K562 (cell line): Measurements from ENCODE around the gene VIP. TPM values are rescaled to one million over a fixed set of nuclear protein-coding genes. Genes with fewer than 3 reads are reported as not detected.

Experiments used
- ATAC-seq: fragments of 200-7000 bp; cut with Tn5 transposase; 3 replicates; pipeline ENCODE4 v1.9.1; 2020; ENCODE audit warnings: moderate library complexity
- BruUV-seq: library from RNA; stranded (reverse); fragments of 400-500 nt; replicated peaks from 2 replicates; lab custom pipeline; 2021; lab: Mats Ljungman, UMichigan
- CTCF ChIA-PET: fragments of 300-600 bp; formaldehyde crosslinking; extraction: SDS; loops from one replicate; lab custom pipeline; 2021; ENCODE audit warnings: low intra/inter-chr PET ratio; lab: Yijun Ruan, JAX
- POLR2A ChIA-PET: fragments of 300-600, 350-650 bp; sonication (Branson Sonifier 250); formaldehyde crosslinking; extraction: SDS; loops from one replicate; lab custom pipeline; 2021; ENCODE audit warnings: antibody characterized with exemption, inconsistent platforms; lab: Yijun Ruan, JAX
- DNase-seq, 4 experiments: peaks; one replicate each; pipeline versions ENCODE4 v3.0.0 to v3.0.0-alpha.2; 2011 to 2018; ENCODE audit warnings: low spot score in 3 of 4, mixed read lengths in 3 of 4; ENCODE audit errors: extremely low read depth in 1 of 4
- FAIRE-seq: peaks from 2 replicates; lab custom pipeline; 2011; peaks lifted over from hg19 to GRCh38; lab: Jason Lieb, UNC
- H2AFZ ChIP-seq: 2 replicates; pipeline ENCODE4 v1.6.0; 2011; ENCODE audit warnings: low read depth, low read length, control low read depth, inconsistent platforms
- H3K27ac ChIP-seq: fragments of 200-600 bp; 3 replicates; pipeline ENCODE4 v1.8.0; 2011; ENCODE audit warnings: low read depth, mild to moderate bottlenecking, control low read depth, inconsistent platforms, low read length, moderate library complexity, mixed read lengths; ENCODE audit errors: extremely low read depth
- H3K27me3 ChIP-seq, 2 experiments: fragments of 300-600 bp in 1 of 2; 2 replicates in 1 of 2; 3 replicates in 1 of 2; pipeline versions ENCODE4 v1.6.0 to v1.8.0; 2011; ENCODE audit warnings: inconsistent platforms in 2 of 2, low read length in 2 of 2, mild to moderate bottlenecking in 1 of 2, mixed read lengths in 1 of 2, moderate library complexity in 1 of 2; ENCODE audit not compliant: control insufficient read depth in 2 of 2, insufficient read depth in 2 of 2
- H3K36me3 ChIP-seq: fragments of 300-600 bp; 3 replicates; pipeline ENCODE4 v1.8.0; 2011; ENCODE audit warnings: mild to moderate bottlenecking, low read length, inconsistent platforms; ENCODE audit not compliant: control insufficient read depth, insufficient read depth
- H3K4me1 ChIP-seq, 2 experiments: fragments of 200-600 bp in 1 of 2; replicated peaks in 1 of 2; 2 replicates in 1 of 2; 3 replicates in 1 of 2; pipeline versions ENCODE4 v1.5.1 to v1.8.0; 2011; ENCODE audit warnings: inconsistent platforms in 2 of 2, low read length in 2 of 2, mild to moderate bottlenecking in 1 of 2, mixed read lengths in 1 of 2, moderate library complexity in 1 of 2; ENCODE audit not compliant: control insufficient read depth in 2 of 2, insufficient read depth in 2 of 2
- H3K4me2 ChIP-seq: 2 replicates; pipeline ENCODE4 v1.6.1; 2011; ENCODE audit warnings: low read length, control low read depth, inconsistent platforms, mixed read lengths; ENCODE audit not compliant: insufficient read depth
- H3K4me3 ChIP-seq: fragments of 200-600 bp; sonication (generic), shearing (Covaris generic); 2 replicates; pipeline ENCODE4 v1.5.1; 2016; ENCODE audit warnings: control low read depth, inconsistent platforms
- H3K79me2 ChIP-seq: fragments of 200-600 bp; 3 replicates; pipeline ENCODE4 v1.8.0; 2011; ENCODE audit warnings: low read length, inconsistent platforms; ENCODE audit not compliant: control insufficient read depth, insufficient read depth
- H3K9ac ChIP-seq, 2 experiments: 2 replicates each; pipeline versions ENCODE4 v1.6.0 to v1.6.1; 2011; ENCODE audit warnings: low read depth in 2 of 2, low read length in 2 of 2, control low read depth in 1 of 2, inconsistent platforms in 1 of 2, mild to moderate bottlenecking in 1 of 2, mixed read lengths in 1 of 2; ENCODE audit not compliant: insufficient read depth in 1 of 2
- H3K9me1 ChIP-seq: one replicate; pipeline ENCODE4 v1.6.0; 2011; ENCODE audit warnings: inconsistent platforms, mild to moderate bottlenecking, low read length, moderate library complexity; ENCODE audit not compliant: control insufficient read depth, insufficient read depth
- H3K9me3 ChIP-seq: replicated peaks from 2 replicates; pipeline ENCODE4 v1.5.1; 2011; ENCODE audit warnings: low read depth, low read length, inconsistent platforms; ENCODE audit not compliant: control insufficient read depth, insufficient read depth
- H4K20me1 ChIP-seq: replicated peaks from 2 replicates; pipeline ENCODE4 v1.6.1; 2011; ENCODE audit warnings: low read length, inconsistent platforms, mixed read lengths; ENCODE audit not compliant: control insufficient read depth, insufficient read depth
- PBX2 ChIP-seq, 2 experiments: IDR thresholded peaks in 1 of 2; conservative IDR thresholded peaks in 1 of 2; 2 replicates each; pipeline ENCODE4 v1.6.1; 2016; ENCODE audit warnings: low read depth in 2 of 2, mild to moderate bottlenecking in 1 of 2, missing compliant biosample characterization in 1 of 2, missing genetic modification characterization in 1 of 2, moderate library complexity in 1 of 2
- PRMT5 ChIP-seq: sonication (generic); formaldehyde crosslinking; IDR thresholded peaks from 2 replicates; pipeline ENCODE4 v1.5.0; 2020; ENCODE audit warnings: missing genetic modification reagents
- SRSF1 ChIP-seq: fragments of 200-400 bp; formaldehyde crosslinking; IDR thresholded peaks from 2 replicates; pipeline ENCODE4 v1.6.1; 2017; ENCODE audit warnings: mild to moderate bottlenecking, low read depth, low read length, moderate library complexity
- ZBTB26 ChIP-seq: fragments of 450-650 bp; formaldehyde crosslinking; IDR thresholded peaks from 2 replicates; pipeline ENCODE4 v1.4.0; 2022; ENCODE audit warnings: missing genetic modification characterization
- ZNF121 ChIP-seq: sonication (generic); formaldehyde crosslinking; conservative IDR thresholded peaks from 2 replicates; pipeline ENCODE4 v1.8.0; 2022; ENCODE audit warnings: missing genetic modification reagents
- ZNF707 ChIP-seq: fragments of 250-450 bp; sonication (Bioruptor Pico); conservative IDR thresholded peaks from 2 replicates; pipeline ENCODE4 v1.8.0; 2022; ENCODE audit warnings: inconsistent platforms, mild to moderate bottlenecking, moderate library complexity
- ZSCAN29 ChIP-seq: fragments of 450-650 bp; IDR thresholded peaks from 2 replicates; pipeline ENCODE4 v1.6.1; 2017
- WGBS: fragments of 100-300 bp; shearing (Covaris generic); methylation state at CpG from one replicate; pipeline ENCODE4 v1.1.6; 2016; ENCODE audit warnings: low coverage, mixed read lengths; ENCODE audit not compliant: insufficient coverage; ENCODE audit errors: missing lambda C conversion rate; 5-methylcytosine and 5-hydroxymethylcytosine counted together
- in situ Hi-C: fragments of 300-500 bp; cut with MboI; formaldehyde crosslinking; loops from 4 replicates; pipeline ENCODE4 v1.15.0; 2018; ENCODE audit warnings: inconsistent platforms, mixed read lengths
- intact Hi-C: fragments of 100-400 bp; cut with micrococcal nuclease; formaldehyde crosslinking; loops from 2 replicates; pipeline ENCODE4 v1.14.2; 2022
- polyA plus RNA-seq, 8 experiments: library from polyadenylated mRNA; depleted of rRNA in 4 of 8; stranded (reverse) in 5 of 8; unstranded in 3 of 8; fragments of >200 nt; fragmentation: Nextera tagmentation in 2 of 8; fragmentation: Illumina TruSeq in 1 of 8; extraction: Ambion mirVana in 2 of 8; extraction: Trizol in 1 of 8; gene quantifications; 2 replicates each; pipeline versions ENCODE4 v1.2.1 to v1.2.3, GENCODE V29; 2011 to 2014; ENCODE audit warnings: inconsistent platforms in 1 of 8, missing spikeins in 1 of 8
- total RNA-seq, 7 experiments: library from RNA; depleted of rRNA in 6 of 7; stranded (reverse); fragments of >200 nt in 6 of 7; fragmentation: Illumina TruSeq in 2 of 7; extraction: Trizol in 2 of 7; gene quantifications; 2 replicates each; pipeline versions ENCODE4 v1.2.1 to v1.2.3, GENCODE V29; 2011 to 2021; ENCODE audit warnings: low replicate concordance in 1 of 7
- TF ChIP-seq, protein P1 (sequence below): fragments of 450-650 bp; IDR thresholded peaks from 2 replicates; pipeline ENCODE4 v1.6.1; 2017; ENCODE audit warnings: mild to moderate bottlenecking, moderate library complexity

VIP gene
- total and polyA plus RNA-seq, 9 of the 15 experiments (the other 6 are each of a cell fraction or from before 2014, with no cell fraction given) = 0.08 TPM; not detected in 8

DNA sequence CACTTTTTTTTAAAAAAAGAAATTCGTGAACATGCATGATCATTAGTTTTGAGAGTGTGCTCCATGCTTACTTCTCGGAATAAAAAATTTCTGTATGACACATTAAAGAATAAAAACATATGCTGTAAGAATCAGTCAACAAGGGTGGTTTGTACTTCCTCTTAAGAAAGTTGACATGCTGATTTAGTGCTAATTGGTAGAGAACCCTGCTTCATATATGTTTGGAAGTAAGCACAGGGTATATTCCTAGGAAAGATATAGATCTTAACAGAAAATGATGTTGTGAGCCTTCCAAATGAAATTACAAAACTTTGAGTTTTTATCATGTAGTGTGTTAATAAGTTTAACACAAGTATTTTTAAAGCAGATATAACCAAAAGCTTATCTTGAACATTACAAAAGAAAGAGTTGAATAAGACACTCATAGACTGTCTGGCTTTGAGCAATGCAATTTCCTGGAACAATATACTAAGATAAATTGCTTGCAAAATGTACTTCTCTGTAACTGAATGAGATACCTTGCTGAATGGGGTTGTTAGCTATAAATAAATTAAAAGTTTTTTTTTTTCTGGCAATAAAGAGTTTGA is 13.8 kb upstream of the VIP start:
- Histone ChIP-seq H3K27ac (no peak overlapping the region), H3K4me1 (no peaks in the 10 kb centered on the region), H3K79me2 (no peaks in the 10 kb centered on the region), H3K36me3 (no peaks in the 10 kb centered on the region), H2AFZ (no peak overlapping the region), H3K9me3 (no peaks in the 10 kb centered on the region), H3K4me2 (no peak overlapping the region), H3K9ac (no peak overlapping the region), H3K9me1 (no peaks in the 10 kb centered on the region), H3K4me3 (no peak overlapping the region), H4K20me1 (no peaks in the 10 kb centered on the region), H3K27me3 (no peaks in the 10 kb centered on the region)
- ChIA-PET CTCF (no interaction called here), POLR2A (no interaction called here)
- intact Hi-C loops (no loop called here), in situ Hi-C loops (no loop called here)
- no TSS peak for BruUV-seq
- WGBS = 0% methylated on average over 2 of the region's 2 CpGs
- FAIRE-seq = no peak
- no peak for DNase-seq
- TF ChIP-seq PBX2 (CRISPR knock-in tag; IDR thresholded peaks at IDR 0.05; ENCODE audit: low read depth) (no peak), PBX2 (tag; conservative IDR thresholded peaks at IDR 0.05; ENCODE audit: low read depth) (no peak), ZNF121 (CRISPR knock-in tag) (no peak), SRSF1 (no peak), PRMT5 (no peak), ZNF707 (CRISPR knock-in tag) (no peak), ZSCAN29 (no peak), ZBTB26 (no peak)
- TF ChIP-seq, protein P1, sequence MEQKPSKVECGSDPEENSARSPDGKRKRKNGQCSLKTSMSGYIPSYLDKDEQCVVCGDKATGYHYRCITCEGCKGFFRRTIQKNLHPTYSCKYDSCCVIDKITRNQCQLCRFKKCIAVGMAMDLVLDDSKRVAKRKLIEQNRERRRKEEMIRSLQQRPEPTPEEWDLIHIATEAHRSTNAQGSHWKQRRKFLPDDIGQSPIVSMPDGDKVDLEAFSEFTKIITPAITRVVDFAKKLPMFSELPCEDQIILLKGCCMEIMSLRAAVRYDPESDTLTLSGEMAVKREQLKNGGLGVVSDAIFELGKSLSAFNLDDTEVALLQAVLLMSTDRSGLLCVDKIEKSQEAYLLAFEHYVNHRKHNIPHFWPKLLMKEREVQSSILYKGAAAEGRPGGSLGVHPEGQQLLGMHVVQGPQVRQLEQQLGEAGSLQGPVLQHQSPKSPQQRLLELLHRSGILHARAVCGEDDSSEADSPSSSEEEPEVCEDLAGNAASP = no peak
- ATAC-seq = no peak
